Activated gamma-delta T cell (primary cell): ENCODE results near the gene PPT1.
"Not testable (repeated sequence)": the region's sequence is repeated elsewhere in the genome, so short reads cannot be mapped to it uniquely, and the experiment has no call there.

Experiments used
- DNase-seq: peaks from one replicate; lab custom pipeline; 2025; lab: John Stamatoyannopoulos, UW

PPT1 gene

GRCh38 chr1:40092706-40093639 lies 4.1 kb downstream of the PPT1 start:
- DNase-seq: no peak

- no peak for DNase-seq
These were observed 4.8 kb downstream of the PPT1 start for GRCh38 chr1:40092241-40092640.

- DNase-seq: no peak
These were observed 6.2 kb downstream of the PPT1 start for GRCh38 chr1:40090652-40091355.

GRCh38 chr1:40084750-40085149 lies 12.3 kb downstream of the PPT1 start:
- DNase-seq: not testable (repeated sequence)

GRCh38 chr1:40081871-40082270 lies 15.2 kb downstream of the PPT1 start:
- no peak for DNase-seq

- DNase-seq: no peak
These were observed 17.2 kb downstream of the PPT1 start for GRCh38 chr1:40079774-40080400.

GRCh38 chr1:40078512-40079333 lies 18.3 kb downstream of the PPT1 start:
- no peak for DNase-seq

GRCh38 chr1:40076895-40077312 lies 20.1 kb downstream of the PPT1 start:
- no peak for DNase-seq

GRCh38 chr1:40075266-40075665 lies 21.8 kb downstream of the PPT1 start:
- no peak for DNase-seq

- DNase-seq: no peak
These were observed 24.0 kb downstream of the PPT1 start for GRCh38 chr1:40073062-40073461.

- DNase-seq: no peak
These were observed 24.9 kb downstream of the PPT1 start for GRCh38 chr1:40072142-40072541.

- no peak for DNase-seq
These were observed 29.2 kb downstream of the PPT1 start for GRCh38 chr1:40067851-40068250.

- no peak for DNase-seq
These were observed 30.0 kb downstream of the PPT1 start for GRCh38 chr1:40067023-40067422.

- no peak for DNase-seq
These were observed 32.1 kb downstream of the PPT1 start for GRCh38 chr1:40064797-40065499.

GRCh38 chr1:40059960-40060750 lies 36.9 kb downstream of the PPT1 start:
- no peak for DNase-seq

- no peak for DNase-seq
These were observed 37.6 kb downstream of the PPT1 start for GRCh38 chr1:40059338-40059959.

- DNase-seq: no peak
These were observed 38.4 kb downstream of the PPT1 start for GRCh38 chr1:40058453-40059337.

GRCh38 chr1:40058097-40058452 lies 39.0 kb downstream of the PPT1 start:
- DNase-seq: no peak
